Measurements from ENCODE around the gene MSANTD2.

MSANTD2 gene

GRCh38 chr11:124830749-124831148 is 30.5 kb upstream of the MSANTD2 start:
- Histone ChIP-seq H3K4me3 (ENCODE audit: low read depth, low read length, poor library complexity, severe bottlenecking) (no peak overlapping the region), H3K36me3 (ENCODE audit: insufficient read depth, low read length) (no peaks in the 10 kb centered on the region), H3K9me2 (ENCODE audit: low read depth, low read length) (no peaks in the 10 kb centered on the region), H3K27me3 (ENCODE audit: insufficient read depth, low read length) (no peaks in the 10 kb centered on the region), H4K20me1 (ENCODE audit: insufficient read depth, low read length) (no peaks in the 10 kb centered on the region), H3K9ac (ENCODE audit: low read length) (no peak overlapping the region), H3F3A (ENCODE audit: insufficient read depth, low read length) (no peaks in the 10 kb centered on the region), H2AFZ (ENCODE audit: low read length) (no peak overlapping the region), H3K4me2 (ENCODE audit: low read length) (no peak overlapping the region), H3K9me3 (ENCODE audit: low read length) (no peaks in the 10 kb centered on the region), H3K27ac (ENCODE audit: low read depth, low read length, poor library complexity, severe bottlenecking) (no peak overlapping the region), H3K79me2 (ENCODE audit: insufficient read depth, low read length) (no peaks in the 10 kb centered on the region), H3K4me1 (ENCODE audit: insufficient read depth, low read length, severe bottlenecking) (no peaks in the 10 kb centered on the region)
- no peak for TF ChIP-seq EZH2 (IDR thresholded peaks at IDR 0.05; ENCODE audit: borderline replicate concordance, low read length)
- TF ChIP-seq CTCF (IDR thresholded peaks at IDR 0.05; ENCODE audit: low read length): no peak

- Histone ChIP-seq H3K4me1 (ENCODE audit: insufficient read depth, low read length, severe bottlenecking) (no peaks in the 10 kb centered on the region), H3K4me3 (ENCODE audit: low read depth, low read length, poor library complexity, severe bottlenecking) (no peak overlapping the region), H3K79me2 (ENCODE audit: insufficient read depth, low read length) (no peaks in the 10 kb centered on the region), H3K9me2 (ENCODE audit: low read depth, low read length) (no peaks in the 10 kb centered on the region), H3K27me3 (ENCODE audit: insufficient read depth, low read length) (no peaks in the 10 kb centered on the region), H2AFZ (ENCODE audit: low read length) (no peak overlapping the region), H3K27ac (ENCODE audit: low read depth, low read length, poor library complexity, severe bottlenecking) (no peak overlapping the region), H3K36me3 (ENCODE audit: insufficient read depth, low read length) (no peaks in the 10 kb centered on the region), H3K9ac (ENCODE audit: low read length) (no peak overlapping the region), H3K4me2 (ENCODE audit: low read length) (no peak overlapping the region), H3F3A (ENCODE audit: insufficient read depth, low read length) (no peaks in the 10 kb centered on the region), H3K9me3 (ENCODE audit: low read length) (no peaks in the 10 kb centered on the region), H4K20me1 (ENCODE audit: insufficient read depth, low read length) (no peaks in the 10 kb centered on the region)
- TF ChIP-seq EZH2 (IDR thresholded peaks at IDR 0.05; ENCODE audit: borderline replicate concordance, low read length): no peak
These were observed 29.8 kb upstream of the MSANTD2 start for GRCh38 chr11:124829986-124830385.

- no peaks in the 10 kb centered on the region for H3F3A ChIP-seq (ENCODE audit: insufficient read depth, low read length)
- H3K27ac ChIP-seq (ENCODE audit: low read depth, low read length, poor library complexity, severe bottlenecking): no peak overlapping the region
- no peaks in the 10 kb centered on the region for H3K9me2 ChIP-seq (ENCODE audit: low read depth, low read length)
- H3K36me3 ChIP-seq (ENCODE audit: insufficient read depth, low read length): no peaks in the 10 kb centered on the region
- no peak overlapping the region for H3K4me2 ChIP-seq (ENCODE audit: low read length)
- no peaks in the 10 kb centered on the region for H3K79me2 ChIP-seq (ENCODE audit: insufficient read depth, low read length)
- TF ChIP-seq EZH2 (IDR thresholded peaks at IDR 0.05; ENCODE audit: borderline replicate concordance, low read length) (no peak), CTCF (IDR thresholded peaks at IDR 0.05; ENCODE audit: low read length) (no peak)
- no peaks in the 10 kb centered on the region for H4K20me1 ChIP-seq (ENCODE audit: insufficient read depth, low read length)
- H3K4me1 ChIP-seq (ENCODE audit: insufficient read depth, low read length, severe bottlenecking): no peaks in the 10 kb centered on the region
- H3K9me3 ChIP-seq (ENCODE audit: low read length): no peaks in the 10 kb centered on the region
- H3K27me3 ChIP-seq (ENCODE audit: insufficient read depth, low read length): no peaks in the 10 kb centered on the region
- no peak overlapping the region for H2AFZ ChIP-seq (ENCODE audit: low read length)
- H3K9ac ChIP-seq (ENCODE audit: low read length): no peak overlapping the region
- H3K4me3 ChIP-seq (ENCODE audit: low read depth, low read length, poor library complexity, severe bottlenecking): no peak overlapping the region
These were observed 25.7 kb upstream of the MSANTD2 start for GRCh38 chr11:124825876-124826275.

All from OCI-LY1 (cell line).